K562 (cell line): ENCODE results near the gene CDC14A. TPM values are rescaled to one million over a fixed set of nuclear protein-coding genes. Genes with fewer than 3 reads are reported as not detected.

Experiments used
- ATAC-seq: fragments of 200-7000 bp; cut with Tn5 transposase; 3 replicates; pipeline ENCODE4 v1.9.1; 2020; ENCODE audit warnings: moderate library complexity
- BruUV-seq: library from RNA; stranded (reverse); fragments of 400-500 nt; replicated peaks from 2 replicates; lab custom pipeline; 2021; lab: Mats Ljungman, UMichigan
- CTCF ChIA-PET: fragments of 300-600 bp; formaldehyde crosslinking; extraction: SDS; loops from one replicate; lab custom pipeline; 2021; ENCODE audit warnings: low intra/inter-chr PET ratio; lab: Yijun Ruan, JAX
- POLR2A ChIA-PET: fragments of 300-600, 350-650 bp; sonication (Branson Sonifier 250); formaldehyde crosslinking; extraction: SDS; loops from one replicate; lab custom pipeline; 2021; ENCODE audit warnings: antibody characterized with exemption, inconsistent platforms; lab: Yijun Ruan, JAX
- DNase-seq, 4 experiments: peaks; one replicate each; pipeline versions ENCODE4 v3.0.0 to v3.0.0-alpha.2; 2011 to 2018; ENCODE audit warnings: low spot score in 3 of 4, mixed read lengths in 3 of 4; ENCODE audit errors: extremely low read depth in 1 of 4
- FAIRE-seq: peaks from 2 replicates; lab custom pipeline; 2011; peaks lifted over from hg19 to GRCh38; lab: Jason Lieb, UNC
- H2AFZ ChIP-seq: 2 replicates; pipeline ENCODE4 v1.6.0; 2011; ENCODE audit warnings: low read depth, low read length, control low read depth, inconsistent platforms
- H3K27ac ChIP-seq: fragments of 200-600 bp; 3 replicates; pipeline ENCODE4 v1.8.0; 2011; ENCODE audit warnings: low read depth, mild to moderate bottlenecking, control low read depth, inconsistent platforms, low read length, moderate library complexity, mixed read lengths; ENCODE audit errors: extremely low read depth
- H3K27me3 ChIP-seq, 2 experiments: fragments of 300-600 bp in 1 of 2; 2 replicates in 1 of 2; 3 replicates in 1 of 2; pipeline versions ENCODE4 v1.6.0 to v1.8.0; 2011; ENCODE audit warnings: inconsistent platforms in 2 of 2, low read length in 2 of 2, mild to moderate bottlenecking in 1 of 2, mixed read lengths in 1 of 2, moderate library complexity in 1 of 2; ENCODE audit not compliant: control insufficient read depth in 2 of 2, insufficient read depth in 2 of 2
- H3K36me3 ChIP-seq: fragments of 300-600 bp; 3 replicates; pipeline ENCODE4 v1.8.0; 2011; ENCODE audit warnings: mild to moderate bottlenecking, low read length, inconsistent platforms; ENCODE audit not compliant: control insufficient read depth, insufficient read depth
- H3K4me1 ChIP-seq, 2 experiments: fragments of 200-600 bp in 1 of 2; replicated peaks in 1 of 2; 2 replicates in 1 of 2; 3 replicates in 1 of 2; pipeline versions ENCODE4 v1.5.1 to v1.8.0; 2011; ENCODE audit warnings: inconsistent platforms in 2 of 2, low read length in 2 of 2, mild to moderate bottlenecking in 1 of 2, mixed read lengths in 1 of 2, moderate library complexity in 1 of 2; ENCODE audit not compliant: control insufficient read depth in 2 of 2, insufficient read depth in 2 of 2
- H3K4me2 ChIP-seq: 2 replicates; pipeline ENCODE4 v1.6.1; 2011; ENCODE audit warnings: low read length, control low read depth, inconsistent platforms, mixed read lengths; ENCODE audit not compliant: insufficient read depth
- H3K4me3 ChIP-seq: fragments of 200-600 bp; sonication (generic), shearing (Covaris generic); 2 replicates; pipeline ENCODE4 v1.5.1; 2016; ENCODE audit warnings: control low read depth, inconsistent platforms
- H3K79me2 ChIP-seq: fragments of 200-600 bp; 3 replicates; pipeline ENCODE4 v1.8.0; 2011; ENCODE audit warnings: low read length, inconsistent platforms; ENCODE audit not compliant: control insufficient read depth, insufficient read depth
- H3K9ac ChIP-seq, 2 experiments: 2 replicates each; pipeline versions ENCODE4 v1.6.0 to v1.6.1; 2011; ENCODE audit warnings: low read depth in 2 of 2, low read length in 2 of 2, control low read depth in 1 of 2, inconsistent platforms in 1 of 2, mild to moderate bottlenecking in 1 of 2, mixed read lengths in 1 of 2; ENCODE audit not compliant: insufficient read depth in 1 of 2
- H3K9me1 ChIP-seq: one replicate; pipeline ENCODE4 v1.6.0; 2011; ENCODE audit warnings: inconsistent platforms, mild to moderate bottlenecking, low read length, moderate library complexity; ENCODE audit not compliant: control insufficient read depth, insufficient read depth
- H3K9me3 ChIP-seq: replicated peaks from 2 replicates; pipeline ENCODE4 v1.5.1; 2011; ENCODE audit warnings: low read depth, low read length, inconsistent platforms; ENCODE audit not compliant: control insufficient read depth, insufficient read depth
- H4K20me1 ChIP-seq: replicated peaks from 2 replicates; pipeline ENCODE4 v1.6.1; 2011; ENCODE audit warnings: low read length, inconsistent platforms, mixed read lengths; ENCODE audit not compliant: control insufficient read depth, insufficient read depth
- DACH1 ChIP-seq: fragments of 450-650 bp; IDR thresholded peaks from 2 replicates; pipeline ENCODE4 v1.6.1; 2018; ENCODE audit not compliant: partially characterized antibody
- HDAC1 ChIP-seq, 2 experiments: fragments of 450-650 bp; IDR thresholded peaks; 2 replicates each; pipeline ENCODE4 v1.6.1; 2016 to 2017; ENCODE audit warnings: inconsistent platforms in 1 of 2, mild to moderate bottlenecking in 1 of 2, moderate library complexity in 1 of 2
- MIER1 ChIP-seq: fragments of 450-650 bp; IDR thresholded peaks from 2 replicates; pipeline ENCODE4 v1.6.1; 2016; ENCODE audit warnings: antibody characterized with exemption, mild to moderate bottlenecking, low read depth
- NFXL1 ChIP-seq: fragments of 450-650 bp; formaldehyde crosslinking; IDR thresholded peaks from 2 replicates; pipeline ENCODE4 v1.4.0; 2021; ENCODE audit warnings: mild to moderate bottlenecking
- NR4A1 ChIP-seq, 2 experiments: fragments of 250-450 bp in 1 of 2; fragments of 450-650 bp in 1 of 2; sonication (Bioruptor Pico) in 1 of 2; IDR thresholded peaks; 2 replicates each; pipeline versions ENCODE4 v1.4.0 to v1.6.1; 2016 to 2020; ENCODE audit warnings: mild to moderate bottlenecking in 2 of 2, missing compliant biosample characterization in 1 of 2, missing genetic modification characterization in 1 of 2, moderate library complexity in 1 of 2
- PHF21A ChIP-seq: fragments of 450-650 bp; IDR thresholded peaks from 2 replicates; pipeline ENCODE4 v1.6.1; 2017; ENCODE audit warnings: low read depth, borderline replicate concordance
- SIN3A ChIP-seq, 2 experiments: fragments of 150-350 bp in 1 of 2; IDR thresholded peaks; 2 replicates each; pipeline ENCODE4 v1.6.1; 2011 to 2016; ENCODE audit warnings: borderline replicate concordance in 2 of 2, low read depth in 2 of 2, low read length in 2 of 2, mild to moderate bottlenecking in 2 of 2, moderate library complexity in 2 of 2; ENCODE audit not compliant: control insufficient read depth in 1 of 2
- SREBF1 ChIP-seq: fragments of 150-350 bp; IDR thresholded peaks from 2 replicates; pipeline ENCODE4 v1.6.1; 2014; ENCODE audit warnings: antibody characterized with exemption, low read depth, low read length, borderline replicate concordance
- TAF1 ChIP-seq: IDR thresholded peaks from 2 replicates; pipeline ENCODE4 v1.6.1; 2011; ENCODE audit warnings: mild to moderate bottlenecking, low read length, moderate library complexity; ENCODE audit not compliant: insufficient read depth, control insufficient read depth, severe bottlenecking; ENCODE audit errors: extremely low read depth
- TEAD1 ChIP-seq, 2 experiments: fragments of 450-650 bp in 1 of 2; sonication (generic) in 1 of 2; formaldehyde crosslinking; IDR thresholded peaks; 2 replicates each; pipeline versions ENCODE4 v1.4.0 to v1.8.0; 2020 to 2022; ENCODE audit warnings: mild to moderate bottlenecking in 2 of 2, missing genetic modification reagents in 1 of 2
- TRIM24 ChIP-seq, 2 experiments: fragments of 450-650 bp; IDR thresholded peaks; 2 replicates each; pipeline ENCODE4 v1.6.1; 2016
- ZBTB8A ChIP-seq: fragments of 450-650 bp; IDR thresholded peaks from 2 replicates; pipeline ENCODE4 v1.6.1; 2018; ENCODE audit warnings: mild to moderate bottlenecking, moderate library complexity; ENCODE audit not compliant: partially characterized antibody
- ZNF239 ChIP-seq: fragments of 250-450 bp; sonication (Bioruptor Pico); IDR thresholded peaks from 2 replicates; pipeline ENCODE4 v1.4.0; 2020; ENCODE audit warnings: mild to moderate bottlenecking
- ZSCAN29 ChIP-seq: fragments of 450-650 bp; IDR thresholded peaks from 2 replicates; pipeline ENCODE4 v1.6.1; 2017
- WGBS: fragments of 100-300 bp; shearing (Covaris generic); methylation state at CpG from one replicate; pipeline ENCODE4 v1.1.6; 2016; ENCODE audit warnings: low coverage, mixed read lengths; ENCODE audit not compliant: insufficient coverage; ENCODE audit errors: missing lambda C conversion rate; 5-methylcytosine and 5-hydroxymethylcytosine counted together
- in situ Hi-C: fragments of 300-500 bp; cut with MboI; formaldehyde crosslinking; loops from 4 replicates; pipeline ENCODE4 v1.15.0; 2018; ENCODE audit warnings: inconsistent platforms, mixed read lengths
- intact Hi-C: fragments of 100-400 bp; cut with micrococcal nuclease; formaldehyde crosslinking; loops from 2 replicates; pipeline ENCODE4 v1.14.2; 2022
- polyA plus RNA-seq, 8 experiments: library from polyadenylated mRNA; depleted of rRNA in 4 of 8; stranded (reverse) in 5 of 8; unstranded in 3 of 8; fragments of >200 nt; fragmentation: Nextera tagmentation in 2 of 8; fragmentation: Illumina TruSeq in 1 of 8; extraction: Ambion mirVana in 2 of 8; extraction: Trizol in 1 of 8; gene quantifications; 2 replicates each; pipeline versions ENCODE4 v1.2.1 to v1.2.3, GENCODE V29; 2011 to 2014; ENCODE audit warnings: inconsistent platforms in 1 of 8, missing spikeins in 1 of 8
- total RNA-seq, 7 experiments: library from RNA; depleted of rRNA in 6 of 7; stranded (reverse); fragments of >200 nt in 6 of 7; fragmentation: Illumina TruSeq in 2 of 7; extraction: Trizol in 2 of 7; gene quantifications; 2 replicates each; pipeline versions ENCODE4 v1.2.1 to v1.2.3, GENCODE V29; 2011 to 2021; ENCODE audit warnings: low replicate concordance in 1 of 7

Gene CDC14A
- total and polyA plus RNA-seq, 9 of the 15 experiments (the other 6 are each of a cell fraction or from before 2014, with no cell fraction given): 17.0 to 74.3 (median 33.4) TPM

DNA sequence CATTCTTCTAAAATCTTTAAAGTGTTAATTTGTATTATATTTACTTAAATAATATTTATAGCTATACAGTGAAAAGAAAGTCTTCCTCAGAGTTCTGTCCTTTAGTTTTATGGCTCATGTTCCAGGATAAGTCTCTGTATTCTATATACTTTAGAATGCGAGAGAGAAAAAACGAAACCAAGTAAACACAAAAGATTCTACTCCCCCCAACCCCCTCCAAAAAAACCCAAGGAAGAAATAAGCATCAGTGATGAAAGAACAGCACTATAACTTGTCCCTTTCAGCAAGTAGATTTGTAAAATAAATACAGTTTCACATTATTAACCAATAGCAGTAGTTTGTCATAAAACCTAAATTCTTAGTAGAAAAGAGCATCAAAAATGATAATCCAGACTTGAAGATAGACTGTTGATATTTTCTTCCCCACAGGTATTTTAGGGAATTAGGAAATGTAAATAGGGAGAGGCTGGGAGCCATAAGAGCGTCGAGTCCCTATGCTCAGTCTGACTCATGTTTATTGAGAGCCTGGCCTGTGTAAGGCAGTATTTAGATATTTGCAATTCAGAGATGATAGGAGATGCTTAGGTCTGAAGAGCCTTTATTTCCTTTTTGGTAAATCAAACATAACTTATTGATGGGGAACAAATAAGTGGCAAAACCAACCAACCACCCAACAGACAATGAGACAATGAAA is 35.5 kb downstream of the CDC14A start:
- Histone ChIP-seq H3K4me3 (no peak overlapping the region), H3K79me2 (peaks cover 75% of the 10 kb centered on the region), H3K9me1 (peaks cover 3% of the 10 kb centered on the region), H3K9me3 (no peaks in the 10 kb centered on the region), H3K4me1 (peaks cover 5 to 7% of the 10 kb centered on the region in 2 experiments; a peak in 2 of 5 replicates), H3K27me3 (no peaks in the 10 kb centered on the region), H3K9ac (no peak overlapping the region), H2AFZ (no peak overlapping the region), H3K4me2 (no peak overlapping the region), H3K27ac (no peak overlapping the region), H4K20me1 (no peaks in the 10 kb centered on the region), H3K36me3 (peaks cover 60% of the 10 kb centered on the region)
- WGBS: 80% methylated on average over 4 of the region's 4 CpGs
- intact Hi-C loops: loop anchor here (5.0 kb wide), 1 partner anchor 69 kb away; no protein-coding TSS in a partner anchor
- CTCF ChIA-PET: no interaction called here
- no peak for ATAC-seq
- DNase-seq: no peak
- in situ Hi-C loops: no loop called here
- no peak for TF ChIP-seq ZBTB8A
- no peak for TF ChIP-seq NFXL1
- no peak for TF ChIP-seq TEAD1 (CRISPR knock-in tag; IDR thresholded peaks at IDR 0.05)
- no peak for TF ChIP-seq TAF1
- TF ChIP-seq TRIM24 (IDR thresholded peaks at IDR 0.05): no peak
- no peak for TF ChIP-seq NR4A1 (CRISPR knock-in tag; IDR thresholded peaks at IDR 0.05)
- TF ChIP-seq NR4A1 (tag; IDR thresholded peaks at IDR 0.05): no peak
- no peak for TF ChIP-seq SREBF1
- TF ChIP-seq ZSCAN29: no peak
- TF ChIP-seq PHF21A: no peak
- TF ChIP-seq MIER1: no peak
- no peak for TF ChIP-seq HDAC1 (IDR thresholded peaks at IDR 0.05)
- TF ChIP-seq ZNF239: no peak
- TF ChIP-seq SIN3A (IDR thresholded peaks at IDR 0.05; ENCODE audit: borderline replicate concordance in 2 of 2, control insufficient read depth in 1 of 2, low read depth in 2 of 2, low read length in 2 of 2): no peak
- TF ChIP-seq DACH1: no peak
- no peak for FAIRE-seq
- POLR2A ChIA-PET: interaction anchor here (1.0 to 1.1 kb wide), 2 partner anchors 9 to 33 kb away, joined by 3 to 4 read pairs; no protein-coding TSS in a partner anchor
- no TSS peak for BruUV-seq
